HG03175 (cell line): Measurements from ENCODE around the gene PCNX4.

Experiments used
- ATAC-seq: cut with Tn5 transposase; IDR thresholded peaks from one replicate; pipeline ENCODE4 v1.9.1; 2021; ENCODE audit warnings: mild to moderate bottlenecking, moderate library complexity; ENCODE audit not compliant: unreplicated experiment

Gene PCNX4

GRCh38 chr14:60101786-60102185 is 10.1 kb downstream of the PCNX4 start:
- ATAC-seq, result no peak

GRCh38 chr14:60102389-60102788 is 10.7 kb downstream of the PCNX4 start:
- ATAC-seq, result no peak

GRCh38 chr14:60106339-60106738 is 14.6 kb downstream of the PCNX4 start:
- ATAC-seq, result no peak

- ATAC-seq, result no peak
Observed at GRCh38 chr14:60107477-60107876, 15.8 kb downstream of the PCNX4 start.

GRCh38 chr14:60111732-60112131 is 20.0 kb downstream of the PCNX4 start:
- ATAC-seq, result no peak

GRCh38 chr14:60114881-60115280 is 23.2 kb downstream of the PCNX4 start:
- ATAC-seq, result no peak

GRCh38 chr14:60116181-60116580 is 24.5 kb downstream of the PCNX4 start:
- ATAC-seq, result no peak

GRCh38 chr14:60125918-60126317 is 34.2 kb downstream of the PCNX4 start:
- ATAC-seq, result no peak

GRCh38 chr14:60133487-60133886 is 41.8 kb downstream of the PCNX4 start:
- ATAC-seq, result no peak

GRCh38 chr14:60134702-60135101 is 43.0 kb downstream of the PCNX4 start:
- ATAC-seq, result no peak

GRCh38 chr14:60151715-60152114 is 60.0 kb downstream of the PCNX4 start:
- ATAC-seq, result peak; percentile 91

GRCh38 chr14:60153991-60154390 is 62.3 kb downstream of the PCNX4 start:
- ATAC-seq, result no peak

- no peak for ATAC-seq
Observed at GRCh38 chr14:60154671-60155070, 62.9 kb downstream of the PCNX4 start.

GRCh38 chr14:60160422-60160821 is 68.7 kb downstream of the PCNX4 start:
- no peak for ATAC-seq

GRCh38 chr14:60161196-60162107 is 69.7 kb downstream of the PCNX4 start:
- ATAC-seq, result no peak

- no peak for ATAC-seq
Observed at GRCh38 chr14:60163693-60164092, 72.0 kb downstream of the PCNX4 start.

GRCh38 chr14:60164404-60164711 is 72.6 kb downstream of the PCNX4 start:
- ATAC-seq, result peak; percentile 10

- peak; percentile 86 for ATAC-seq
Observed at GRCh38 chr14:60164712-60165546, 73.2 kb downstream of the PCNX4 start, which contains the start of gene DHRS7. TSS of gene DHRS7 (minus strand) at chr14:60165398. CDS start at chr14:60165309, 89 bp downstream.

- ATAC-seq, result peak; percentile 16
Observed at GRCh38 chr14:60165547-60165876, 73.8 kb downstream of the PCNX4 start.

- ATAC-seq, result no peak
Observed at GRCh38 chr14:60166142-60166541, 74.4 kb downstream of the PCNX4 start.

GRCh38 chr14:60169722-60170121 is 78.0 kb downstream of the PCNX4 start:
- ATAC-seq, result no peak

- no peak for ATAC-seq
Observed at GRCh38 chr14:60170948-60171347, 79.2 kb downstream of the PCNX4 start.
